Psoas muscle (tissue), 8 donors: Measurements from ENCODE around the gene DEFB131B. TPM values are rescaled to one million over a fixed set of nuclear protein-coding genes. Genes with fewer than 3 reads are reported as not detected.
A peak's percentile ranks its signal among the peaks of the same experiment; 100 is the strongest.

Experiments used
- ATAC-seq, 4 donors: fragments of 200-7000 bp; cut with Tn5 transposase; one replicate each; pipeline ENCODE4 v1.9.1; 2020; ENCODE audit warnings: moderate library complexity in 3 of 4, mild to moderate bottlenecking in 2 of 4
- DNase-seq, 2 donors: peaks; one replicate each; pipeline ENCODE4 v3.0.0-alpha.2; 2020
- H3K27ac ChIP-seq: fragments of 200-600 bp; one replicate; pipeline ENCODE4 v1.8.0; 2022
- H3K27me3 ChIP-seq, 3 donors: fragments of 200-600 bp in 1 of 3; one replicate each; pipeline versions ENCODE4 v1.6.1 to v1.8.0; 2013 to 2022; ENCODE audit warnings: low read length in 2 of 3, mild to moderate bottlenecking in 2 of 3, moderate library complexity in 1 of 3; ENCODE audit not compliant: insufficient read depth in 3 of 3
- H3K36me3 ChIP-seq, 2 donors: fragments of 200-600 bp in 1 of 2; one replicate each; pipeline versions ENCODE4 v1.6.1 to v1.8.0; 2013 to 2022; ENCODE audit warnings: low read depth in 1 of 2, mild to moderate bottlenecking in 1 of 2, moderate library complexity in 1 of 2; ENCODE audit not compliant: insufficient read depth in 1 of 2
- H3K4me1 ChIP-seq: fragments of 200-600 bp; one replicate; pipeline ENCODE4 v1.8.0; 2022
- H3K4me3 ChIP-seq: fragments of 200-600 bp; one replicate; pipeline ENCODE4 v1.8.0; 2022; ENCODE audit warnings: mild to moderate bottlenecking
- H3K9me3 ChIP-seq: fragments of 200-600 bp; one replicate; pipeline ENCODE4 v1.8.0; 2022
- WGBS, 3 donors: extraction: QIAGEN DNeasy Blood & Tissue Kit; methylation state at CpG; one replicate each; pipeline versions ENCODE4 v1.1.6 to v1.1.7; 2013; 5-methylcytosine and 5-hydroxymethylcytosine counted together
- intact Hi-C, 2 donors: fragments of 100-400 bp; cut with DNase I; formaldehyde crosslinking; loops; one replicate each; pipeline versions ENCODE4 v1.11.0 to v1.14.2; 2022
- polyA plus RNA-seq, 3 donors: library from polyadenylated mRNA; stranded (reverse); fragments of 200-250 nt; gene quantifications; one replicate each; pipeline ENCODE4 v1.2.3, GENCODE V29; 2013
- total RNA-seq, 4 donors: library from RNA; stranded (reverse); fragmentation: NEBNext Ultra II Directional in 2 of 4; extraction: Animal tissue kit (Norgen Biotek cat#: 25700) in 2 of 4; gene quantifications; one replicate each; pipeline versions ENCODE4 v1.2.1 to v1.2.4, GENCODE V29; 2021 to 2023
- TF ChIP-seq, protein P1 (sequence below): fragments of 200-600 bp; IDR thresholded peaks from one replicate; pipeline ENCODE4 v1.8.0; 2022; ENCODE audit warnings: antibody characterized with exemption
- donor health status: healthy with polysubstance abuse.
- donor health status: DM: no; HTN: no; CAD: no; lungs with moderate emphysema.
- donor health status: Bipolar disorder and iron deficiency.
- donor health status: healthy.
- donor health status: DM: yes; HTN: yes; CAD: no.
- donor health status: DM: no; HTN: no; CAD: no.
- donor health status: DM: no; HTN: no; CAD: no.
- donor health status: DM: yes; HTN: yes; CAD: no.

The DEFB131B gene
- total and polyA plus RNA-seq, 7 donors: not detected

DNA sequence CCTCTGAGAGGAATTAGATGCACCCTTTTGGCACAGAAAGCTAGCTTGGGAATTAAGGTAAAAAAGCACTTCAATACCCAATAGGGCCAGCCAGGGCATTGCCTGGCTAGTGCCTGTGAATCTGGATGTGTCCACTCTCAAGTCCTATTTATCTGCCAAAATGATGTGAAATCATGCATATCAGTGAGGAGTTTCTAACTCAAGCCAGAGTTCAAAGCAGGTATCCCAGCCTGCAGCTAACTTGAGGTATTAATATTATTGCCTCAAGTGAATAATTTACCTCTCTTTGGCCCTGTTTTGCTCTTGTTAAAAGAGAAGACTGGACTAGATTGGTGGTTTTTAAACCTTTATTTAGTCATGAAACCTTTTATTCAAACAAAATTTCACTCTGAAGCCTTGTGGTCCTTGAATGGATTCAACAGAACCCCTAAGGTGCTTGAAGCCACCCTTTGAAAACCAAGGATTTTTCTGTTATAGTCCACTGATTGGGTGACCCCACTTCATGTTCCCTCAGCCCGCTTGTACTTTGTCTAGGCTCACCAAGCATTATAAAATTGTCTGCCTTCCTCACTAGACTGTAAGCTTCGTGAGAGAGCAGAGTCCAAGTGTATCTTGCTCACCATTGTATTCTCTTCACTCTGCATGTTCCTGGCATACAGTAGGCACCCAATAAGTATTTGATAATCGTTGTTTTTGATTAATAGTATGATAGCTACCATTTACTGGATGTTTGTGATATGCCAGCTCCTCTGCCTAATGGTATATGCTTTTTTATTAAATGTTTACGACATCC, 55.1 kb downstream of the DEFB131B start:
- intact Hi-C loops: no loop called here
- 83 to 88% (median 84%) methylated on average over 4 of the region's 4 CpGs for WGBS, 3 donors
- H3K4me1 ChIP-seq: peaks cover 62% of the 10 kb centered on the region
- no peak overlapping the region for H3K4me3 ChIP-seq
- TF ChIP-seq, protein P1, sequence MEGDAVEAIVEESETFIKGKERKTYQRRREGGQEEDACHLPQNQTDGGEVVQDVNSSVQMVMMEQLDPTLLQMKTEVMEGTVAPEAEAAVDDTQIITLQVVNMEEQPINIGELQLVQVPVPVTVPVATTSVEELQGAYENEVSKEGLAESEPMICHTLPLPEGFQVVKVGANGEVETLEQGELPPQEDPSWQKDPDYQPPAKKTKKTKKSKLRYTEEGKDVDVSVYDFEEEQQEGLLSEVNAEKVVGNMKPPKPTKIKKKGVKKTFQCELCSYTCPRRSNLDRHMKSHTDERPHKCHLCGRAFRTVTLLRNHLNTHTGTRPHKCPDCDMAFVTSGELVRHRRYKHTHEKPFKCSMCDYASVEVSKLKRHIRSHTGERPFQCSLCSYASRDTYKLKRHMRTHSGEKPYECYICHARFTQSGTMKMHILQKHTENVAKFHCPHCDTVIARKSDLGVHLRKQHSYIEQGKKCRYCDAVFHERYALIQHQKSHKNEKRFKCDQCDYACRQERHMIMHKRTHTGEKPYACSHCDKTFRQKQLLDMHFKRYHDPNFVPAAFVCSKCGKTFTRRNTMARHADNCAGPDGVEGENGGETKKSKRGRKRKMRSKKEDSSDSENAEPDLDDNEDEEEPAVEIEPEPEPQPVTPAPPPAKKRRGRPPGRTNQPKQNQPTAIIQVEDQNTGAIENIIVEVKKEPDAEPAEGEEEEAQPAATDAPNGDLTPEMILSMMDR: no peak
- H3K9me3 ChIP-seq: no peaks in the 10 kb centered on the region
- peaks cover 0 to 4% of the 10 kb centered on the region in 2 donors for H3K36me3 ChIP-seq
- ATAC-seq (no peak), DNase-seq (no peak)
- peak overlapping the region; percentile 34 for H3K27ac ChIP-seq
- no peaks in the 10 kb centered on the region for H3K27me3 ChIP-seq

Other genes starting within 250 kb of the DEFB131B start
- not detected for gene DEFB108B, start 45.3 kb upstream of the DEFB131B start, total RNA-seq
- not detected for gene DEFB108B, start 45.3 kb upstream of the DEFB131B start, polyA plus RNA-seq
- gene XNDC1N, start 50.1 kb downstream of the DEFB131B start, total RNA-seq: 1 to 10 TPM; 1.3 to 3.9 (median 1.6) TPM
- gene XNDC1N, start 50.1 kb downstream of the DEFB131B start, polyA plus RNA-seq: 1 to 10 TPM in 1 of 3 donors, under 1 TPM in 2; 0.82 to 2.8 (median 0.86) TPM
- 10 to 100 TPM; 23.0 to 29.7 (median 27.0) TPM for gene RNF121, start 50.6 kb downstream of the DEFB131B start, total RNA-seq
- gene RNF121, start 50.6 kb downstream of the DEFB131B start, polyA plus RNA-seq: 10 to 100 TPM; 24.1 to 51.7 (median 36.3) TPM
- gene IL18BP, start 120.5 kb downstream of the DEFB131B start, total RNA-seq: 1 to 10 TPM; 2.9 to 4.4 (median 3.2) TPM
- 1 to 10 TPM; 1.5 to 2.1 (median 2.0) TPM for gene IL18BP, start 120.5 kb downstream of the DEFB131B start, polyA plus RNA-seq
- 100 to 1,000 TPM in 3 of 4 donors, 10 to 100 TPM in 1; 100.0 to 130 (median 111) TPM for gene NUMA1, start 202.1 kb downstream of the DEFB131B start, total RNA-seq
- 100 to 1,000 TPM in 1 of 3 donors, 10 to 100 TPM in 2; 68.9 to 102 (median 92.8) TPM for gene NUMA1, start 202.1 kb downstream of the DEFB131B start, polyA plus RNA-seq
- gene LRRC51, start 202.4 kb downstream of the DEFB131B start, total RNA-seq: 1 to 10 TPM; 4.9 to 5.9 (median 5.4) TPM
- 10 to 100 TPM in 1 of 3 donors, 1 to 10 TPM in 2; 4.0 to 10.4 (median 7.0) TPM for gene LRRC51, start 202.4 kb downstream of the DEFB131B start, polyA plus RNA-seq
- 10 to 100 TPM; 74.9 to 91.2 (median 80.4) TPM for gene LAMTOR1, start 224.8 kb downstream of the DEFB131B start, total RNA-seq
- 100 to 1,000 TPM; 101 to 223 (median 141) TPM for gene LAMTOR1, start 224.8 kb downstream of the DEFB131B start, polyA plus RNA-seq
- gene TOMT, start 227.5 kb downstream of the DEFB131B start, total RNA-seq: not detected
- not detected for gene TOMT, start 227.5 kb downstream of the DEFB131B start, polyA plus RNA-seq
- 10 to 100 TPM; 32.7 to 45.7 (median 37.1) TPM for gene ANAPC15, start 234.2 kb downstream of the DEFB131B start, total RNA-seq
- gene ANAPC15, start 234.2 kb downstream of the DEFB131B start, polyA plus RNA-seq: 10 to 100 TPM; 33.0 to 49.2 (median 43.0) TPM